Measurements from ENCODE around the gene CIB2. TPM values are rescaled to one million over a fixed set of nuclear protein-coding genes. Genes with fewer than 3 reads are reported as not detected.

CIB2 gene
- total and polyA plus RNA-seq, 2 experiments from 2014 or later: 59.5 to 64.4 TPM

- H3K4me1 Mint-ChIP-seq: peaks cover 5% of the 10 kb centered on the region
- H3K79me2 ChIP-seq (replicated peaks; ENCODE audit: insufficient read depth): no peaks in the 10 kb centered on the region
- DNase-seq (ENCODE audit: low spot score): no peak
- no peaks in the 10 kb centered on the region for H3K27me3 ChIP-seq (ENCODE audit: insufficient read depth)
- no peak overlapping the region for H3K27ac Mint-ChIP-seq
- H2AFZ ChIP-seq: no peak overlapping the region
- TF ChIP-seq POLR2AphosphoS5 (IDR thresholded peaks at IDR 0.05; ENCODE audit: low read depth) (no peak), ZNF114 (CRISPR knock-in tag; IDR thresholded peaks at IDR 0.05) (no peak), EZH2 (IDR thresholded peaks at IDR 0.05; ENCODE audit: low read depth, unreplicated experiment) (no peak), REST (IDR thresholded peaks at IDR 0.05; ENCODE audit: unreplicated experiment) (no peak), CREB1 (CRISPR knock-in tag; IDR thresholded peaks at IDR 0.05; ENCODE audit: low read depth) (no peak), EZH2phosphoT487 (IDR thresholded peaks at IDR 0.05; ENCODE audit: unreplicated experiment) (no peak), STAT1 (IDR thresholded peaks at IDR 0.05; ENCODE audit: unreplicated experiment) (no peak), JUNB (IDR thresholded peaks at IDR 0.05; ENCODE audit: unreplicated experiment) (no peak), NANOG (IDR thresholded peaks at IDR 0.05; ENCODE audit: borderline replicate concordance) (no peak), ZNF331 (CRISPR knock-in tag; IDR thresholded peaks at IDR 0.05; ENCODE audit: low read depth) (no peak)
- TF ChIP-seq, protein P1, sequence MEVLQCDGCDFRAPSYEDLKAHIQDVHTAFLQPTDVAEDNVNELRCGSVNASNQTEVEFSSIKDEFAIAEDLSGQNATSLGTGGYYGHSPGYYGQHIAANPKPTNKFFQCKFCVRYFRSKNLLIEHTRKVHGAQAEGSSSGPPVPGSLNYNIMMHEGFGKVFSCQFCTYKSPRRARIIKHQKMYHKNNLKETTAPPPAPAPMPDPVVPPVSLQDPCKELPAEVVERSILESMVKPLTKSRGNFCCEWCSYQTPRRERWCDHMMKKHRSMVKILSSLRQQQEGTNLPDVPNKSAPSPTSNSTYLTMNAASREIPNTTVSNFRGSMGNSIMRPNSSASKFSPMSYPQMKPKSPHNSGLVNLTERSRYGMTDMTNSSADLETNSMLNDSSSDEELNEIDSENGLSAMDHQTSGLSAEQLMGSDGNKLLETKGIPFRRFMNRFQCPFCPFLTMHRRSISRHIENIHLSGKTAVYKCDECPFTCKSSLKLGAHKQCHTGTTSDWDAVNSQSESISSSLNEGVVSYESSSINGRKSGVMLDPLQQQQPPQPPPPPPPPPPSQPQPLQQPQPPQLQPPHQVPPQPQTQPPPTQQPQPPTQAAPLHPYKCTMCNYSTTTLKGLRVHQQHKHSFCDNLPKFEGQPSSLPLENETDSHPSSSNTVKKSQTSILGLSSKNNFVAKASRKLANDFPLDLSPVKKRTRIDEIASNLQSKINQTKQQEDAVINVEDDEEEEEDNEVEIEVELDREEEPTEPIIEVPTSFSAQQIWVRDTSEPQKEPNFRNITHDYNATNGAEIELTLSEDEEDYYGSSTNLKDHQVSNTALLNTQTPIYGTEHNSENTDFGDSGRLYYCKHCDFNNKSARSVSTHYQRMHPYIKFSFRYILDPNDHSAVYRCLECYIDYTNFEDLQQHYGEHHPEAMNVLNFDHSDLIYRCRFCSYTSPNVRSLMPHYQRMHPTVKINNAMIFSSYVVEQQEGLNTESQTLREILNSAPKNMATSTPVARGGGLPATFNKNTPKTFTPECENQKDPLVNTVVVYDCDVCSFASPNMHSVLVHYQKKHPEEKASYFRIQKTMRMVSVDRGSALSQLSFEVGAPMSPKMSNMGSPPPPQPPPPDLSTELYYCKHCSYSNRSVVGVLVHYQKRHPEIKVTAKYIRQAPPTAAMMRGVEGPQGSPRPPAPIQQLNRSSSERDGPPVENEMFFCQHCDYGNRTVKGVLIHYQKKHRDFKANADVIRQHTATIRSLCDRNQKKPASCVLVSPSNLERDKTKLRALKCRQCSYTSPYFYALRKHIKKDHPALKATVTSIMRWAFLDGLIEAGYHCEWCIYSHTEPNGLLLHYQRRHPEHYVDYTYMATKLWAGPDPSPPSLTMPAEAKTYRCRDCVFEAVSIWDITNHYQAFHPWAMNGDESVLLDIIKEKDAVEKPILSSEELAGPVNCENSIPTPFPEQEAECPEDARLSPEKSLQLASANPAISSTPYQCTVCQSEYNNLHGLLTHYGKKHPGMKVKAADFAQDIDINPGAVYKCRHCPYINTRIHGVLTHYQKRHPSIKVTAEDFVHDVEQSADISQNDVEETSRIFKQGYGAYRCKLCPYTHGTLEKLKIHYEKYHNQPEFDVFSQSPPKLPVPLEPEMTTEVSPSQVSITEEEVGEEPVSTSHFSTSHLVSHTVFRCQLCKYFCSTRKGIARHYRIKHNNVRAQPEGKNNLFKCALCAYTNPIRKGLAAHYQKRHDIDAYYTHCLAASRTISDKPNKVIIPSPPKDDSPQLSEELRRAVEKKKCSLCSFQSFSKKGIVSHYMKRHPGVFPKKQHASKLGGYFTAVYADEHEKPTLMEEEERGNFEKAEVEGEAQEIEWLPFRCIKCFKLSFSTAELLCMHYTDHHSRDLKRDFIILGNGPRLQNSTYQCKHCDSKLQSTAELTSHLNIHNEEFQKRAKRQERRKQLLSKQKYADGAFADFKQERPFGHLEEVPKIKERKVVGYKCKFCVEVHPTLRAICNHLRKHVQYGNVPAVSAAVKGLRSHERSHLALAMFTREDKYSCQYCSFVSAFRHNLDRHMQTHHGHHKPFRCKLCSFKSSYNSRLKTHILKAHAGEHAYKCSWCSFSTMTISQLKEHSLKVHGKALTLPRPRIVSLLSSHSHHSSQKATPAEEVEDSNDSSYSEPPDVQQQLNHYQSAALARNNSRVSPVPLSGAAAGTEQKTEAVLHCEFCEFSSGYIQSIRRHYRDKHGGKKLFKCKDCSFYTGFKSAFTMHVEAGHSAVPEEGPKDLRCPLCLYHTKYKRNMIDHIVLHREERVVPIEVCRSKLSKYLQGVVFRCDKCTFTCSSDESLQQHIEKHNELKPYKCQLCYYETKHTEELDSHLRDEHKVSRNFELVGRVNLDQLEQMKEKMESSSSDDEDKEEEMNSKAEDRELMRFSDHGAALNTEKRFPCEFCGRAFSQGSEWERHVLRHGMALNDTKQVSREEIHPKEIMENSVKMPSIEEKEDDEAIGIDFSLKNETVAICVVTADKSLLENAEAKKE (CRISPR knock-in tag; IDR thresholded peaks at IDR 0.05): no peak
- TF ChIP-seq, protein P2, sequence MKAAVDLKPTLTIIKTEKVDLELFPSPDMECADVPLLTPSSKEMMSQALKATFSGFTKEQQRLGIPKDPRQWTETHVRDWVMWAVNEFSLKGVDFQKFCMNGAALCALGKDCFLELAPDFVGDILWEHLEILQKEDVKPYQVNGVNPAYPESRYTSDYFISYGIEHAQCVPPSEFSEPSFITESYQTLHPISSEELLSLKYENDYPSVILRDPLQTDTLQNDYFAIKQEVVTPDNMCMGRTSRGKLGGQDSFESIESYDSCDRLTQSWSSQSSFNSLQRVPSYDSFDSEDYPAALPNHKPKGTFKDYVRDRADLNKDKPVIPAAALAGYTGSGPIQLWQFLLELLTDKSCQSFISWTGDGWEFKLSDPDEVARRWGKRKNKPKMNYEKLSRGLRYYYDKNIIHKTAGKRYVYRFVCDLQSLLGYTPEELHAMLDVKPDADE (IDR thresholded peaks at IDR 0.05): no peak
- TF ChIP-seq, protein P3, sequence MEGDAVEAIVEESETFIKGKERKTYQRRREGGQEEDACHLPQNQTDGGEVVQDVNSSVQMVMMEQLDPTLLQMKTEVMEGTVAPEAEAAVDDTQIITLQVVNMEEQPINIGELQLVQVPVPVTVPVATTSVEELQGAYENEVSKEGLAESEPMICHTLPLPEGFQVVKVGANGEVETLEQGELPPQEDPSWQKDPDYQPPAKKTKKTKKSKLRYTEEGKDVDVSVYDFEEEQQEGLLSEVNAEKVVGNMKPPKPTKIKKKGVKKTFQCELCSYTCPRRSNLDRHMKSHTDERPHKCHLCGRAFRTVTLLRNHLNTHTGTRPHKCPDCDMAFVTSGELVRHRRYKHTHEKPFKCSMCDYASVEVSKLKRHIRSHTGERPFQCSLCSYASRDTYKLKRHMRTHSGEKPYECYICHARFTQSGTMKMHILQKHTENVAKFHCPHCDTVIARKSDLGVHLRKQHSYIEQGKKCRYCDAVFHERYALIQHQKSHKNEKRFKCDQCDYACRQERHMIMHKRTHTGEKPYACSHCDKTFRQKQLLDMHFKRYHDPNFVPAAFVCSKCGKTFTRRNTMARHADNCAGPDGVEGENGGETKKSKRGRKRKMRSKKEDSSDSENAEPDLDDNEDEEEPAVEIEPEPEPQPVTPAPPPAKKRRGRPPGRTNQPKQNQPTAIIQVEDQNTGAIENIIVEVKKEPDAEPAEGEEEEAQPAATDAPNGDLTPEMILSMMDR (conservative IDR thresholded peaks at IDR 0.05; ENCODE audit: low read depth in 2 of 2): no peak
- H3K4me1 ChIP-seq (ENCODE audit: insufficient read depth): no peaks in the 10 kb centered on the region
- no peak overlapping the region for H3K4me3 Mint-ChIP-seq
- H3K36me3 Mint-ChIP-seq (ENCODE audit: low read depth): peaks cover 10% of the 10 kb centered on the region; the same call in 2 of the 3 replicates
- no peak overlapping the region for H3K27ac ChIP-seq (ENCODE audit: low read depth)
- H4K20me1 ChIP-seq (replicated peaks; ENCODE audit: insufficient read depth): no peaks in the 10 kb centered on the region
- H3K36me3 ChIP-seq (ENCODE audit: insufficient read depth): no peaks in the 10 kb centered on the region
- H3K4me3 ChIP-seq: no peak overlapping the region
- no peaks in the 10 kb centered on the region; the same call in 2 of the 3 replicates for H3K9me3 Mint-ChIP-seq
- H3K9me2 ChIP-seq (ENCODE audit: insufficient read depth): no peaks in the 10 kb centered on the region
- H3K4me2 ChIP-seq: no peak overlapping the region
- H3K27me3 Mint-ChIP-seq (ENCODE audit: insufficient read depth, low read depth, poor library complexity): peaks cover 12% of the 10 kb centered on the region
- no peaks in the 10 kb centered on the region for H3F3A ChIP-seq (replicated peaks; ENCODE audit: low read depth)
- no peak for ATAC-seq
Observed at GRCh38 chr15:78107471-78107870, 23.8 kb downstream of the CIB2 start.

Measured in GM23338 (cell line).